Astrocyte of the hippocampus (primary cell): Measurements from ENCODE around the gene CNTD1.
"Not testable (repeated sequence)": the region's sequence is repeated elsewhere in the genome, so short reads cannot be mapped to it uniquely, and the experiment has no call there.

Experiments
- DNase-seq: peaks from one replicate; pipeline ENCODE4 v3.0.0; 2011; ENCODE audit warnings: low read depth, low spot score

The CNTD1 gene

DNA sequence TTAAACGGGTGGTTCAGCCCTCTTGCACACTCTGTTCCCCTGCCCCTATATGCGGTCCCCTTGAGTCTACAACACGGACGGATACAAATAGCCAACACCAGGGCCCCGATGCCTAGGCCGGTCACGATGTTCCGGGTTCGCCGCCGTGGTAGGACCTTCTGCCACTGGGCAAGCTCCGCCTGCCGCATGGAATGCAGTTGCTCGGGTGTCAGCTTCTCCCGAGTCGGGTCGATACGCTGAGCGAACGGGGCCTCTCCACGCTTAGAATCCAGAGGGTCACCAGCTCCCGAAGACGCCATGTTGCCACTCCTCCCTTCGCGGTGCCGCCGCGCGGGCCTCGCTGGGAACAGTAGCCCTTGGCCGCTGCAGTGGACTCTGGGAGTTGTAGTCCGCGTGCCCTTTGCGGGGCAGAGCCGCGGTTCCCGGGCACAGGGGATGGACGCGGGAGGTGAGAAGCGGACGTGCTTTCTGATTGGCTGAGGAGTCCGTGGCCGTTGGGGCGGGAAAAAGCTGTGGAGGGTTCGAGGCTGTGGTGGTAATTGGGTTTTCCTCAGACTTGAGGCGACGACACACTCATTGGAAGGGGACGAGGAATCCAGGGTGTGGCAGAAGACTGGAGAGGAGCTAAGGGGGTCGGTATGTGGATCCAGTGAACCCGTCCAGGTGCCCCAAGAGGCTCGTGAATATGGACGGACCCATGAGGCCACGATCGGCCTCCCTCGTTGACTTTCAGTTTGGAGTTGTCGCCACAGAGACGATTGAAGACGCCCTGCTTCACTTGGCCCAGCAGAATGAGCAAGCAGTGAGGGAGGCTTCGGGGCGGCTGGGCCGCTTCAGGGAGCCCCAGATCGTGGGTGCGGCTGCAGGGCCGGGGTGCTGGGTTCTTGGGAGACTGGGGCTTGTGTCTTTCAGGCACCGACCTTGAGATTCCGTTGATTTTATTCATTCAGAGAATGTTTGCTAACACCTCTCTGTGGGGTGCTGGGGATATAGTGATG is at the start of gene CNTD1, which contains the start of gene COA3:
Gene CNTD1, plus strand, starts transcription at position 479 of the 998 bp plus-strand sequence. Its CDS starts 207 bp downstream, at position 686.
Gene COA3, minus strand, starts transcription at position 322 of the 998 bp plus-strand sequence. Its CDS starts 23 bp downstream, at position 299.
- DNase-seq = peak; percentile 94

- no peak for DNase-seq
These were observed 49.5 kb upstream of the CNTD1 start for GRCh38 chr17:42748908-42749798.

DNA sequence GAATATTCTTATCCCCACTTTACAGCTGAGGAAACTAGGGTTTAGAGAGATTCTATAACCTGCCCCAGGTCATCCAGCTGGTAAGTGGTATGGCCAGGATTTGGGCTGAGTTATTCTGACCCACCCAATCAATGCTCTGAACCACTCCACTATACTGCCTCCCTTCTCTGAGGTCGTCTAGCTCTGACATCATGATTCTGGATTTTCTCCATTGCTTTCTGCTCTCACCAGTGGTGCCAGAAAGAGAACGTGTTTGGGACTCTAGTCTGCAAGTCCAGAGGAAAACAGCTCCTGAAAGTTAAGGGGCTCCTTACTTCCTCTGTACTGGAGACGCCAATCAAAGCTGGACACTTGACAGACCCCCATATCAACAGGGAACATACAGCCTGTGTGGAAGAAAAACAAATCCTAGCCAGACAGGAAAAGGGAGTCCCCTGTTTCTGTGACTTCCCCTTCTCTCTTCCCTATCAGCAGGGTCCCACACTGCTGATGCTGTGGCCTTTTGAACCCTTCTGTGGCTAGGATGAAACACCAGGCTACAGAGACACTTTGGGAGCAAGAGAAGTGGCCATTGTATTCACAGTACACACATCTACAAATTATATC is 47.8 kb upstream of the CNTD1 start:
- DNase-seq = no peak

GRCh38 chr17:42751628-42752027 is 47.0 kb upstream of the CNTD1 start:
- DNase-seq = no peak

DNA sequence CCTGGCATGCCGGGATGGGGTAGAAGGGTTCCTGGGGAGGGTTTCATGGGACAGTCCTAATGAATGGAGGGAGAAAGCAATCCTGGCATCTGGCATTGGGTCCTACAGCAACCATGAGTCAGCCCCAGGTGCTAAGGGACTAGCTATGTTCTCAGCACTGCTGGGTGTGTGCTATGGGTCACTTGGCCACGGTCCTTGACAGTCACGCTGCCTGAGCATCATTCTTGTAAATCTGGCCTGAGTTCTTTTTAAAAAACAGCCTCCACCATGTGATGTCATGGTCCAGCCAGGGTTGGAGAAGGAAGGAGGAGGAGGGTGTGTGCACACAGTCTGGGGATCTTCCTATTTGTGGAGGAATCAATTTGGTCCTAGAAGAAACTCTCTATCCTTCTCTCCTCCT is 43.9 kb upstream of the CNTD1 start:
- DNase-seq = no peak

GRCh38 chr17:42759982-42760651 is 38.5 kb upstream of the CNTD1 start:
- DNase-seq = no peak

DNA sequence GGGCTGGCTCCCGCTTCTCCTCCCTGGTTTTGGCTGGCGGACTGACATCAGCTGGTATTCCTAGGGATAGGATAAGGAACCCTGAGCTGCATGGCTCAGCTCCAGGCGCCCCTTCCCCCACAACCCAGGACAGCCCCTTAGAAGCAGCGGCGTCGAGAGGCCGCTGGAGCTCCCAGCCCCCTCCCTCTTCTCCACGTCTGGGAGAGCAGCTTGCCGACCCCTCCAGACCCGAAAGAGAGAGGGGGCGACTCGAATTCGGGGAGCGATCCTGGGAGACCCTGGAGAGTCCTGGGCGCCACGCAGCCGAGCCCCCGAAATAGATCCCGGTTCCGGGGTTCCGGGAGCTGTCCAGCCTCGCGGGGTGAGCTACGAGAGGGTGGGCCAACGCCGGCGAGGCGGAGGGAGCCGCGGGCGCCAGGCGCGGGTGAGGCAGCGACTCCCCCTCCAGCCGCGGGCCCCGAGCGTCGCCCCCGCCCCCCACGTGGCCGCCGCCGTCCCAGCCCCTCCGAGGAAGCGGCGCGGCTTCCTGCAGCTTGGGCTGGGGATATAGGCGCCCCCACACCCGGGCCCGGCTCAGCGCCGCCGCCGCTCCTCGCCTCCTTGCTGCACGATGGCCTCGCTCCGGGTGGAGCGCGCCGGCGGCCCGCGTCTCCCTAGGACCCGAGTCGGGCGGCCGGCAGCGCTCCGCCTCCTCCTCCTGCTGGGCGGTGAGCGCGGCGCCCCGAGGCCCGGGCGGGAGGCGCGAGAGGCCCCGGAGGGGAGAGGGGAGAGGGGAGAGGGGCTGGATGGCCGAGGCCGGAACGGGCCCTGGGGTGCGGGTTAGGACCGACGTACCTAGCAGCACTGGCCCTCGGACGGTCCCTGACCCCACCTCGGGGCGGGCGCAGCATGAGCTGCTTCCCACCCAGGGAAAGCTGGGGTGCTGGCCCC is 37.7 kb upstream of the CNTD1 start, which contains the start of gene RAMP2:
Gene RAMP2, plus strand, starts transcription at position 576 of the 930 bp plus-strand sequence. Its CDS starts 35 bp downstream, at position 611.
- DNase-seq = peak; percentile 59

DNA sequence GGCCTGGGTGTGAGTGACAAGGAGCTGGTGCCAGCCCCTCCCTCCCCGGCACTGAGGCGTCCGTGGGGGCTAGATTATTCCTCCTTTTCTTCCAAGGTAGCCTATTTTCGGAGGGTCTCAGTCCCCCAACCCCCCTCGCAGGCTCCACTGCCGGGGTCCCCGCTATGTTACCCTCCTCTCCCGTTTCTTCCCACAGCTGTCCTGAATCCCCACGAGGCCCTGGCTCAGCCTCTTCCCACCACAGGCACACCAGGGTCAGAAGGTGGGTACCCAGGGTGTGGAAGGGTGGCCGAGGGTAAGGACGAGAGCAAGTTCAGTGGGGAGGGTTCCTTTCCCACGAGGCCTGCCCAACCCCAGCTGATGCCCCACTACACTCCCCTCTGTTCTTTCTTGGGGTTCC is 37.0 kb upstream of the CNTD1 start:
- DNase-seq = no peak

GRCh38 chr17:42766124-42766523 is 32.5 kb upstream of the CNTD1 start:
- no peak for DNase-seq

- no peak for DNase-seq
These were observed 31.1 kb upstream of the CNTD1 start for GRCh38 chr17:42767512-42767911.

GRCh38 chr17:42768006-42768405 is 30.7 kb upstream of the CNTD1 start:
- DNase-seq = not testable (repeated sequence)

DNA sequence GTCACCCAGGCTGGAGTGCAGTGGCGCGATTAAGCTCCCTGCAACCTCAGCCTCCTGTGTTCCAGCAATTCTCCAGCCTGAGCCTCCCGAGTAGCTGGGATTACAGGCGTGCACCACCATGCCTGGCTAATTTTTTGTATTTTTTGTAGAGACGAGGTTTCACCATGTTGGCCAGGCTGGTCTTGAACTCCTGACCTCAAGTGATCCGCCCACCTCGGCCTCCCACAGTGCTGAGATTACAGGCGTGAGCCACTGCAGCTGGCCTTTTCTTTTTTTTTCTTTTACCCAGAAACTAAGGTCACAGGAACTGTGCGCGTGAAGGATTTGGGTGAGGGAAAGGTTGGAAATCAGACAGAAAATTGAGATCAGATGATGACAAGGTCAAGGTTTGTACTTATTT is 28.7 kb upstream of the CNTD1 start:
- DNase-seq = not testable (repeated sequence)

DNA sequence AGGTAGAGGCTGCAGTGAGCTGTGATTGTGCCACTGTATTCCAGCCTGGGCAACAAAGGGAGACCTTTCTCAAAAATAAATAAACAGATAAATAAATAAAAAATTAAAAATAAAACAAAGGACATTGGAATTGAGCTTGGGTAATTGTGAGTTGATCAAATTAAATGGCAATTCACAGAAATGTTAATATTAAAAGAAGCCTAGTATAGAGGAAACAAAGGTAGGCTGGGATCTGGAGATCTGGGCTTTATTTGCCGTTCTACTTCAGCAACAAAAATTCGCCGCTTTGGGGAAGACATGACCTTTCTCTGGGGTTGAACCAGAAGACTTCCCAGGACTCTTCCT is 25.7 kb upstream of the CNTD1 start:
- no peak for DNase-seq

- DNase-seq = peak; percentile 90
These were observed 25.2 kb upstream of the CNTD1 start, which contains the start of gene VPS25 for GRCh38 chr17:42773290-42774035. Gene VPS25 (plus strand): TSS chr17:42773449. CDS start chr17:42773476, 27 bp downstream.

GRCh38 chr17:42774066-42774745 is 24.5 kb upstream of the CNTD1 start:
- DNase-seq = peak; percentile 32

- DNase-seq = peak; percentile 83
These were observed 23.0 kb upstream of the CNTD1 start for GRCh38 chr17:42775534-42776098.

- DNase-seq = no peak
These were observed 20.1 kb upstream of the CNTD1 start for GRCh38 chr17:42778570-42778969.

GRCh38 chr17:42779304-42779935 is 19.2 kb upstream of the CNTD1 start:
- no peak for DNase-seq
